Measurements from ENCODE around the gene ACP5.
A peak's percentile ranks its signal among the peaks of the same experiment; 100 is the strongest.
"Not testable (repeated sequence)": the region's sequence is repeated elsewhere in the genome, so short reads cannot be mapped to it uniquely, and the experiment has no call there.

Gene ACP5

GRCh38 chr19:11577451-11578257, at the start of gene ACP5:
TSS of gene ACP5 (minus strand) at chr19:11577645. CDS start at chr19:11577317, 328 bp downstream.
- no peak for DNase-seq
- intact Hi-C loops (cut with DNase I): no loop called here

DNA sequence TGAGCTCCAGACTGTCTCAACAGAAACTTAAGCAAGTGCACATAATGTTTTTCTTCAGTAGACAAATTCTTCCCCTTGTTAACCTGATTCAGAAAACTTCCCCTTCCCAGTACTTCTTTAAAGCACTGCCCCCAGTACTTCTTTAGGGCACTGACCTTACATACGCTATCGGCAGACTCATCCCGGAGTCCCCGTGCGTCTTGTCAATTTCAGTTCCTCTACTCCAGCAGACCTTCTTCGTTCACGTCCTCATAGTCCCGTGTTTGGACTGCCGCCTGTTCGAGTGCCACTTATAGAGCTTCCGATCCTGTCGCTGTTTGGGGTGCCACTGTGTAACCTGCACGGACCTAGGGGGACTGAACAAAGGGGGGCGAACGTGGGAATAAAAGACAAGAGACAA, 48.8 kb upstream of the ACP5 start:
- intact Hi-C loops (cut with DNase I): no loop called here
- peak in 14 of 42 donors; percentile 3 to 42 (median 14) for DNase-seq

- intact Hi-C loops (cut with DNase I): no loop called here
- DNase-seq: no peak
Measured at GRCh38 chr19:11624069-11624463, 46.6 kb upstream of the ACP5 start.

DNA sequence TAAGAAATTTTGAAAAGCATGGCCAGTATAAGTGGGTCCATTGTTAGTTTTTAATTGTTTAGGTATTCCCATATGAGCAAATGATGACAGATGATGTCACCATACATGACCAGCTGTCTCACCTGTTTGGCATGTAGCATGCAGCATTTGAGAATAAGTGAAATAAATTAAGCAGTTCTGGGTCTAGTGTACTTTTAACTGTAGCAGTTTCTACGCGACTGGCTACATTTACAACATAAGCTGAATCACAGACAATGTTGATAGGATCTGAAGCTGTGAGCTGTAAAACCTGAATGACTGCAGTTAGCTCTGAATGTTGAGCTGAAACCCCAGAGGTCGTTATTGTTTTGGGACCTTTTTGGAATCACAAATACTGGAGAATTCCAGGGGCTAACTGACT, 45.0 kb upstream of the ACP5 start:
- DNase-seq; intact Hi-C loops (cut with DNase I): not testable (repeated sequence)

- intact Hi-C loops (cut with DNase I): no loop called here
- no peak for DNase-seq
Measured at GRCh38 chr19:11620553-11620952, 43.1 kb upstream of the ACP5 start.

DNA sequence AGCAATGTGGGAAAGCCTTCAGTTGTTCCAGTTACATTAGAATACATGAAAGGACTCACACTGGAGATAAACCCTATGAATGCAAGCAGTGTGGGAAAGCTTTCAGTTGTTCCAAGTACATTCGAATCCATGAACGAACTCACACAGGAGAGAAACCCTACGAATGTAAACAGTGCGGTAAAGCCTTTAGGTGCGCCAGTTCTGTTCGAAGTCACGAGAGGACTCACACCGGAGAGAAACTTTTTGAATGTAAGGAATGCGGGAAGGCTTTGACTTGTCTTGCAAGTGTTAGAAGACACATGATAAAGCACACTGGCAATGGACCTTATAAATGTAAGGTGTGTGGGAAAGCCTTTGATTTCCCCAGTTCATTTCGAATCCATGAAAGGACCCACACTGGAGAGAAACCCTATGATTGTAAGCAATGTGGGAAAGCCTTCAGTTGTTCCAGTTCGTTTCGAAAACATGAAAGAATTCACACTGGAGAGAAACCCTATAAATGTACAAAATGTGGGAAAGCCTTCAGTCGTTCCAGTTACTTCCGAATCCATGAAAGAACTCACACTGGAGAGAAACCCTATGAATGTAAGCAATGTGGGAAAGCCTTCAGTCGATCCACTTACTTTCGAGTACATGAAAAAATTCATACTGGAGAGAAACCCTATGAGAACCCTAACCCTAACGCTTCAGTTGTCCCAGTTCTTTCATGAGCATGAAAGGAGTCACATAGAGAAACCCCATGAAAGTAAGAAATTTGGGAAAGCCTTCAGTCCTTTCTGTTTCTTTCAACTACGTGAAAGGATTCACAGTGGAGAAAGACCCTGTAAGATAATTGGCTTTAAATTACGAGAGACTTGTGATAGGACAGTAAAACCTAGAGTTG, 40.0 kb upstream of the ACP5 start:
- DNase-seq: no peak
- intact Hi-C loops (cut with DNase I): no loop called here

DNA sequence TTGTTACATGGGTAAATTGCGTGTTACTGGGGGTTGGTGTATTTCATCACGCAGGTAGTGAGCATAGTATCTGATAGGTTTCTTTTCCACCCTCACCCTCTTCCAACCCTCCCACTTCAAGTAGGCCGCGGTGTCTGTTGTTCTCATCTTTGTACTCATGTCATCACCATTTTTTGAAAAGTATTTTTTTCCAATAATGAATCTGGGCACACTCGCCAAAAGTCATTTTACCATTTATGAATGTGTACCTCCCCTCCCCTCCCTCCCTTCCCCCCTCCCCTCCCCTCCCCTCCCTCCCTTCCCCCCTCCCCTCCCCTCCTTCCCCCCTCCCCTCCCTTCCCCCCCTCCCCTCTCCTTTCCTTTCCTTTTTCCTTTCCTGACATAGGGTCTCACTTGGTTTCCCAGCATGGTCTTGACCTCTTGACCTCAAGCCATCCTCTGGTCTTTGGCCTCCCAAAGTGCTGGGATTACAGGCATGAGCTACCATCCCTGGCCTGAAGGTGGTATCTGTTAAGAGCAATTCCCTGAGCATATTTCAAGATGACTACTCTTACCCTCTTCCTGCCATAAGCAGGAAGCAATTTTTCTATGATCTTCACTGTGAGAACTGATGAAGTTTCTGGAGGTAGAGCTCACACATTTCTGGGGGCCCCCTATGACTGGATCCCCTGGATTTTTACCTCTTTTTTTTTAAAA, 35.5 kb upstream of the ACP5 start:
- DNase-seq: no peak

DNA sequence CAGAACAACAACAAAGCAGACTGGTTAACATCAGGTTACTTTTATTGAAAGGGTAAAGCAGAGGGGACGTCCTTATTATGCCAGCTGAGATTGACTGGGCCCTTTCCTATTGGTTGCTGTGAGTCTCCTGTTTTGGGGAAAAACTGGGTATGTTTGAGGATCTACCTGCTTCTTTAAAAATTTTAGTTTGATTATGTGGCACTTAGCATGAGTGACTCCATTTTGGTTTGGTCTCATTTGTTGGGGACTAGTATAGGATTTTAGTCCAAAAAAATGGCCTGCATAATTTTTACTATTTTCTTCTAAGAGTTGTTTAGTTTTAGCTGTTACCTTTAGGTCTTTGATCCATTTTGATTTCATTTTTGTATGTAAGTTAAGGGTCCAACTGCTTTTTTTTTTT, 34.3 kb upstream of the ACP5 start:
- DNase-seq: no peak
- intact Hi-C loops (cut with DNase I): no loop called here

More for the DNA sequence above, 35.5 kb upstream of the ACP5 start:
- intact Hi-C loops (cut with DNase I): no loop called here

GRCh38 chr19:11606484-11606883, 29.0 kb upstream of the ACP5 start:
- DNase-seq: no peak
- intact Hi-C loops (cut with DNase I): no loop called here

GRCh38 chr19:11599704-11600103, 22.3 kb upstream of the ACP5 start:
- DNase-seq; intact Hi-C loops (cut with DNase I): not testable (repeated sequence)

DNA sequence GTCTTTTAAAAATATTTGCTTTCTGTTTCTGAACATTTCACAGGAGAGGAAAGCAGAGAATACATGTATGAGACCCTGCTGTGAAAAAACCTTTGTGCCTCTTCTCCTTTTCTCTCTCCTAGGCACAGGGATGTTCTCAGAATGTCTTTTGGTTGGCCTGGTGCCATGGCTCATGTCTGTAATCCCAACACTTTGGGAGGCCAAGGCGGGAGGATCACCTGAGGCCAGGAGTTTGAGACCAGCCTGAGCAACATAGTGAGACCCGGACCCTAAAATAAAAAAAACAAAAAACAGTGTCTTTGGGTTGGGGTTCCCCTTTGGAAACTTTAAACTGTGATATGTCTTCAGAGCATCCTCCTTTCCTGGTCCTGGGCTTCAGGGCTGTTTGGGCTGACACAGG, 21.3 kb upstream of the ACP5 start:
- intact Hi-C loops (cut with DNase I): no loop called here
- peak in 1 of 42 donors; percentile 29 for DNase-seq

DNA sequence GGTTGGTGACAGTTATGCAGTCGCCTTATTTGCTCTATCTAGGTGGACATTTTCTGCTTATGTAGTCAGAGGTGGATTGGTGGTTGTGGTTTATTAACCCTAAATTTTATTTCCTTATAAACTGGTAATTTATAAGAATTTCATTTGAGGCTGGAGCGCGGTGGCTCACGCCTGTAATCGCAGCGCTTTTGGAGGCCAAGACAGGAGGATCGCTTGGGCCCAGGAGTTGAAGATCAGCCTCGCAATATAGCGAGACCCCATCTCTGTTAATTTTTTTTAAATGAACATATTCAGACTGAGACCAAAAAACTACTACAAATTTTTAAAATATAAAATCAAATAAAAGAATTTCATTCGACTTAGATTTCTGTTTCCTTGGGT, 20.6 kb upstream of the ACP5 start:
- intact Hi-C loops (cut with DNase I): no loop called here
- peak in 1 of 42 donors; percentile 28 for DNase-seq

GRCh38 chr19:11597202-11598102, 20.0 kb upstream of the ACP5 start, which contains the start of gene ZNF627:
TSS of gene ZNF627 (plus strand) at chr19:11597483. CDS start at chr19:11597628, 145 bp downstream.
- DNase-seq: peak; percentile 97 to 100 (median 99)
- intact Hi-C loops (cut with DNase I): no loop called here

- peak in 1 of 42 donors; percentile 9 for DNase-seq
- intact Hi-C loops (cut with DNase I): no loop called here
Measured at GRCh38 chr19:11596156-11596555, 18.7 kb upstream of the ACP5 start.

DNA sequence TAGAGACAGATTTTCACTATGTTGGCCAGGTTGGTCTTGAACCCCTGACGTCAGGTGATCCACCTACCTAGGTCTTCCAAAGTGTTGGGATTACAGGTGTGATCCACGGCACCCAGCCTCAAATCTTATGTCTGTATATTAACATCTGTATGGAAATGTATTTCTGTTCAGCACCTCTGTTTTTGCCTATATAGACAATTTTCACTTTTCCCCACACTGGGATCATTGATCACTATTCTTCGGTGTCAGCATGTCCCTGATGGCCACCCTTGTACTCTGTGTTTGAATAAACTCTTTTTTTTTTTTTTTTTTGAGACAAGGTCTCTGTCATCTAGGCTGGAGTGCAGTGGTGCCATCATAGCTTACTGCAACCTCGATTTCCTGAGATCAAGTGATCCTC, 16.6 kb upstream of the ACP5 start:
- DNase-seq: no peak
- intact Hi-C loops (cut with DNase I): no loop called here

DNA sequence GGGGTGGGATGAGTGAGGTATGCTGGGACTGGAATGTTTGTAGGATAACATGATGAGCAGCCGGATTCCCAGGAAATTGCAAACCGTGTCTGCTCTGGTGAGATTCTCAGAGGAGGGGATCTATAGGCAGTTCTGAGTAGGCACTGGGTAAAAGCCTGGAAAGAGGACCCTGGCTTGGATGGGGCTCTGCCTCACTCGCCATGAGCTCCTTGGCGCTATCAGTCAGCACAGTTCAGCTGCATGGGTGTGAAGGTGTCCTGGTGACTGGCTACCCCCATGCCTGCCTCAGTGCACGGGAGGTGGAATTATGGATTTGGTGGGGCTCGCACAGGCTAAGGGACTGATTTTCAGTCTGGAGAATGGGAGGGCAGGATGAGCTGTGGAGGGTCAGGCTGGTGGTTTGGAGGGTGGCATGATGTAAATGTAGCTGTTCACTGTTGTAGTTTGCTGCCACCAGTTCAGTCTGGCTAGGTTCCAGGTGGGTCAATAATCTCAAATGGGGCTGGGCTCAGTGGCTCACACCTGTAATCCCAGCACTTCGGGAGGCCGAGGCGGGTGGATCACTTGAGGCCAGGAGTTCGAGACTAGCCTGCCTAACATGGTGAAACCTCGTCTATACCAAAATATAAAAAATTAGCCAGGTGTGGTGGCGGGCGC, 10.7 kb upstream of the ACP5 start:
- no peak for DNase-seq
- intact Hi-C loops (cut with DNase I): no loop called here

DNA sequence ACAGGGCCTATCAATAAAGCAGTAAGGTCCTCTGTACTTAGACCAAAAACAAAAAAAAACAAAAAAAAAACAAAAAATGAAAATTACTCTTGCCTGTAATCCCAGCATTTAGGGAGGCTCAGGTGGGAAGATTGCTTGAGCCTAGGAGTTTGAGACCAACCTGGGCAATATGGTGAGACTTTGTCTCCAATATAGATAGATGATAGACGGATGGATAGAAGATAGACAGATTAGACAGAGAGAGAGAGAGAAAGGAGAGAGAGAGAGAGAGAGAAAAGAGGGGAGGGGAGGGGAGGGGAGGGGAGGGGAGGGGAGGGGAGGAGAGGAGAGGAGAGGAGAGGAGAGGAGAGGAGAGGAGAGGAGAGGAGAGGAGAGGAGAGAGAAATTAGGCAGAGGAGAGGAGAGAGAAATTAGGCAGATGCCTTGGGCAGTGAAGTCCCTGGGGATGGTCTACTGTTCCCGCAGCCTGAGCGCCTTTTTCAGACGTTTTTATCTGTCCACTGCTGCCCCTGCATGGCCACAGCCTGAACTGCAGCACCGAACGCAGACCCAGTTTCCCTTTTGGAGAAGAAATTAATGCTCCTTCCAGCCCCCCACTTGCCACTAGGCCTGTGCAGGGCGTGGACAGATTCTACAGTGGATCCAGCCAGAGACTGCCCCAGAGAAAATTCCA, 10.0 kb upstream of the ACP5 start:
- DNase-seq: peak; percentile 62 to 91 (median 79)
- intact Hi-C loops (cut with DNase I): no loop called here

Measured in head of caudate nucleus (tissue), 42 donors.